Panc1 (cell line): ENCODE measurements around the gene PDSS1. TPM values are rescaled to one million over a fixed set of nuclear protein-coding genes. Genes with fewer than 3 reads are reported as not detected.

ENCODE experiments used
- ATAC-seq: fragments of 200-7000 bp; cut with Tn5 transposase; 2 replicates; pipeline ENCODE4 v1.9.1; 2020; ENCODE audit warnings: mild to moderate bottlenecking, moderate library complexity
- BruUV-seq: library from RNA; stranded (reverse); fragments of 400-500 nt; replicated peaks from 2 replicates; lab custom pipeline; 2021; lab: Mats Ljungman, UMichigan
- CTCF ChIA-PET: fragments of 300-600 bp; sonication (Branson Sonifier 250); formaldehyde crosslinking; loops from one replicate; lab custom pipeline; 2022; ENCODE audit warnings: antibody characterized with exemption; lab: Charles Lee
- POLR2A ChIA-PET: fragments of 300-600 bp; sonication (Branson Sonifier 250); formaldehyde crosslinking; loops from one replicate; lab custom pipeline; 2022; ENCODE audit warnings: antibody characterized with exemption; lab: Charles Lee
- DNase-seq: peaks from one replicate; pipeline ENCODE4 v3.0.0-alpha.2; 2010; ENCODE audit warnings: low read depth, low spot score
- H3K27ac ChIP-seq: 2 replicates; pipeline ENCODE4 v1.5.1; 2011; ENCODE audit warnings: mild to moderate bottlenecking, low read length, inconsistent platforms
- H3K27me3 ChIP-seq: fragments of 200-500 bp; sonication (Bioruptor generic); 2 replicates; pipeline ENCODE4 v1.6.0; 2014; ENCODE audit warnings: low read length, inconsistent platforms; ENCODE audit not compliant: control insufficient read depth, insufficient read depth
- H3K36me3 ChIP-seq: fragments of 200-500 bp; sonication (Bioruptor generic); 2 replicates; pipeline ENCODE4 v1.5.1; 2014; ENCODE audit warnings: inconsistent platforms, mild to moderate bottlenecking, low read length, moderate library complexity; ENCODE audit not compliant: control insufficient read depth, insufficient read depth
- H3K4me1 ChIP-seq: 2 replicates; pipeline ENCODE4 v1.5.1; 2011; ENCODE audit warnings: inconsistent platforms, mild to moderate bottlenecking, low read length, moderate library complexity; ENCODE audit not compliant: control insufficient read depth, insufficient read depth
- H3K4me3 ChIP-seq, 2 experiments: 2 replicates each; pipeline ENCODE4 v1.5.1; 2011 to 2012; ENCODE audit warnings: low read depth in 2 of 2, low read length in 2 of 2, mild to moderate bottlenecking in 2 of 2, inconsistent platforms in 1 of 2, moderate library complexity in 1 of 2
- H3K9me3 ChIP-seq: fragments of 200-500 bp; sonication (Bioruptor generic); 2 replicates; pipeline ENCODE4 v1.5.1; 2014; ENCODE audit warnings: low read depth, mild to moderate bottlenecking, inconsistent platforms, low read length, moderate library complexity; ENCODE audit not compliant: control insufficient read depth, insufficient read depth
- CTCF ChIP-seq: fragments of 450-650 bp; IDR thresholded peaks from 2 replicates; pipeline ENCODE4 v1.5.1; 2017; ENCODE audit warnings: mild to moderate bottlenecking
- POLR2AphosphoS5 ChIP-seq: IDR thresholded peaks from 2 replicates; pipeline ENCODE4 v1.6.1; 2012; ENCODE audit warnings: mild to moderate bottlenecking, low read depth, low read length, moderate library complexity
- REST ChIP-seq, 2 experiments: IDR thresholded peaks; 2 replicates each; pipeline ENCODE4 v1.6.1; 2011 to 2012; ENCODE audit warnings: low read depth in 2 of 2, control low read depth in 1 of 2, low read length in 1 of 2, mild to moderate bottlenecking in 1 of 2, moderate library complexity in 1 of 2; ENCODE audit not compliant: insufficient read depth in 1 of 2
- SIN3A ChIP-seq: IDR thresholded peaks from 2 replicates; pipeline ENCODE4 v1.6.1; 2012; ENCODE audit warnings: low read depth, mild to moderate bottlenecking, low read length, moderate library complexity, borderline replicate concordance; ENCODE audit not compliant: insufficient read depth
- TCF7L2 ChIP-seq: IDR thresholded peaks from 2 replicates; pipeline ENCODE4 v1.6.1; 2011; ENCODE audit warnings: mild to moderate bottlenecking, low read depth, low read length, inconsistent platforms
- in situ Hi-C: cut with HindIII; loops from 2 replicates; pipeline ENCODE4 v1.10.0; 2016; ENCODE audit warnings: low sequenced_read_pairs, low pct_unique_long_range_greater_than_20kb
- intact Hi-C: fragments of 100-400 bp; cut with micrococcal nuclease; formaldehyde crosslinking; loops from one replicate; pipeline ENCODE4 v1.10.0; 2022; ENCODE audit not compliant: unreplicated experiment
- total RNA-seq: library from RNA; stranded (reverse); gene quantifications from one replicate; pipeline ENCODE4 v1.2.1, GENCODE V29; 2021; ENCODE audit not compliant: unreplicated experiment

PDSS1 gene
- total RNA-seq, 1 experiment from 2014 or later: 7.1 TPM

GRCh38 chr10:26737730-26738129 is 40.2 kb downstream of the PDSS1 start:
- Histone ChIP-seq H3K27ac (no peak overlapping the region), H3K27me3 (no peaks in the 10 kb centered on the region), H3K4me1 (no peaks in the 10 kb centered on the region), H3K36me3 (no peaks in the 10 kb centered on the region), H3K9me3 (no peaks in the 10 kb centered on the region), H3K4me3 (no peak overlapping the region)
- intact Hi-C loops: no loop called here
- no peak for ATAC-seq
- BruUV-seq: no TSS peak
- DNase-seq: no peak
- POLR2A ChIA-PET: no interaction called here
- CTCF ChIA-PET: no interaction called here
- in situ Hi-C loops: no loop called here
- no peak for TF ChIP-seq SIN3A
- TF ChIP-seq REST (IDR thresholded peaks at IDR 0.05; ENCODE audit: insufficient read depth in 1 of 2, low read depth in 2 of 2, low read length in 1 of 2): no peak
- no peak for TF ChIP-seq CTCF
- no peak for TF ChIP-seq POLR2AphosphoS5
- TF ChIP-seq TCF7L2: no peak

GRCh38 chr10:26738301-26738911 is 40.9 kb downstream of the PDSS1 start:
- DNase-seq (no peak), ATAC-seq (no peak)
- H3K4me1 ChIP-seq: no peaks in the 10 kb centered on the region
- no peaks in the 10 kb centered on the region for H3K9me3 ChIP-seq
- in situ Hi-C loops (no loop called here), intact Hi-C loops (no loop called here)
- no peaks in the 10 kb centered on the region; the same call in 1 of the 2 replicates for H3K36me3 ChIP-seq
- H3K27me3 ChIP-seq: no peaks in the 10 kb centered on the region
- no peak overlapping the region for H3K27ac ChIP-seq
- no peak for TF ChIP-seq TCF7L2
- no peak for TF ChIP-seq SIN3A
- no peak for TF ChIP-seq POLR2AphosphoS5
- no peak for TF ChIP-seq CTCF
- no peak for TF ChIP-seq REST (IDR thresholded peaks at IDR 0.05; ENCODE audit: insufficient read depth in 1 of 2, low read depth in 2 of 2, low read length in 1 of 2)
- no peak overlapping the region for H3K4me3 ChIP-seq
- no TSS peak for BruUV-seq
- CTCF ChIA-PET: no interaction called here
- POLR2A ChIA-PET: no interaction called here
